Kidney (tissue), 22 donors: ENCODE data around the gene LOX. TPM values are rescaled to one million over a fixed set of nuclear protein-coding genes. Genes with fewer than 3 reads are reported as not detected.

Experiments used
- DNase-seq, 5 donors: peaks; one replicate each; pipeline ENCODE4 v3.0.0-alpha.2; 2013 to 2020
- FAIRE-seq: peaks from 2 replicates; lab custom pipeline; 2012; peaks lifted over from hg19 to GRCh38; lab: Jason Lieb, UNC
- H3K27ac ChIP-seq, 2 donors: one replicate each; pipeline ENCODE4 v1.7.0; 2013; ENCODE audit warnings: low read depth in 2 of 2, low read length in 2 of 2, inconsistent platforms in 1 of 2
- H3K27me3 ChIP-seq: one replicate; pipeline ENCODE4 v1.7.1; 2013; ENCODE audit warnings: low read length, inconsistent platforms; ENCODE audit not compliant: control insufficient read depth, insufficient read depth
- H3K36me3 ChIP-seq, 3 donors: one replicate each; pipeline versions ENCODE4 v1.7.0 to v1.7.1; 2013; ENCODE audit warnings: low read length in 3 of 3, control low read depth in 1 of 3, inconsistent platforms in 1 of 3; ENCODE audit not compliant: insufficient read depth in 3 of 3, control insufficient read depth in 2 of 3
- H3K4me1 ChIP-seq, 3 donors: one replicate each; pipeline versions ENCODE4 v1.7.0 to v1.7.1; 2013; ENCODE audit warnings: low read length in 3 of 3, inconsistent platforms in 1 of 3, low read depth in 1 of 3; ENCODE audit not compliant: control insufficient read depth in 2 of 3, insufficient read depth in 2 of 3
- H3K4me3 ChIP-seq, 3 donors: one replicate each; pipeline versions ENCODE4 v1.7.0 to v1.8.1; 2013; ENCODE audit warnings: low read length in 3 of 3, control low read depth in 1 of 3, inconsistent platforms in 1 of 3
- H3K9ac ChIP-seq, 3 donors: one replicate each; pipeline versions ENCODE4 v1.7.0 to v1.7.1; 2013; ENCODE audit warnings: low read length in 3 of 3, control low read depth in 1 of 3, inconsistent platforms in 1 of 3
- H3K9me3 ChIP-seq, 3 donors: one replicate each; pipeline versions ENCODE4 v1.7.0 to v1.7.1; 2013; ENCODE audit warnings: low read length in 3 of 3, control low read depth in 1 of 3, inconsistent platforms in 1 of 3; ENCODE audit not compliant: control insufficient read depth in 2 of 3, insufficient read depth in 1 of 3
- CTCF ChIP-seq: IDR thresholded peaks from 3 replicates; pipeline ENCODE4 v1.5.1; 2012; ENCODE audit warnings: mild to moderate bottlenecking, moderate library complexity, borderline replicate concordance; ENCODE audit not compliant: insufficient read depth; ENCODE audit errors: extremely low read depth
- intact Hi-C: fragments of 100-400 bp; cut with DNase I; formaldehyde crosslinking; loops from one replicate; pipeline ENCODE4 v1.11.1; 2022
- long read RNA-seq, 10 donors: library from polyadenylated mRNA in 1 of 10; unstranded in 1 of 10; transcript quantifications; one replicate each; pipeline ENCODE4 v2.0.0 and lab custom pipeline, GENCODE V29; 2021 to 2026
- polyA plus RNA-seq: library from polyadenylated mRNA; stranded (reverse); fragments of 350-450 nt; fragmentation: Illumina TruSeq; extraction: RNeasy Lipid Tissue Mini Kit (QIAGEN cat#74804); gene quantifications from one replicate; pipeline ENCODE4 v1.2.3, GENCODE V29; 2014; ENCODE audit warnings: low read depth, low replicate concordance; ENCODE audit not compliant: insufficient read depth
- total RNA-seq: library from RNA; stranded (reverse); fragmentation: NEBNext Ultra II Directional; extraction: Animal tissue kit (Norgen Biotek cat#: 25700); gene quantifications from one replicate; pipeline ENCODE4 v1.2.1, GENCODE V29; 2021
- donor health status: control.
- donor health status: control.
- donor health status: control.
- donor health status: control.
- donor health status: control.
- donor health status: DM: yes; HTN: yes; CAD: no.
- donor health status: Normal renal cell carcinoma (clear cell type).

Gene LOX, protein sequence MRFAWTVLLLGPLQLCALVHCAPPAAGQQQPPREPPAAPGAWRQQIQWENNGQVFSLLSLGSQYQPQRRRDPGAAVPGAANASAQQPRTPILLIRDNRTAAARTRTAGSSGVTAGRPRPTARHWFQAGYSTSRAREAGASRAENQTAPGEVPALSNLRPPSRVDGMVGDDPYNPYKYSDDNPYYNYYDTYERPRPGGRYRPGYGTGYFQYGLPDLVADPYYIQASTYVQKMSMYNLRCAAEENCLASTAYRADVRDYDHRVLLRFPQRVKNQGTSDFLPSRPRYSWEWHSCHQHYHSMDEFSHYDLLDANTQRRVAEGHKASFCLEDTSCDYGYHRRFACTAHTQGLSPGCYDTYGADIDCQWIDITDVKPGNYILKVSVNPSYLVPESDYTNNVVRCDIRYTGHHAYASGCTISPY
- 9.2 TPM for total RNA-seq
- 3.4 TPM for polyA plus RNA-seq
- long read RNA-seq, donor 1, full-length matches to known transcripts: 6 of 6 reads
- long read RNA-seq, donor 1, partial matches to known transcripts: 0 of 6 reads
- long read RNA-seq, donor 1, other reads (novel, unspliced or antisense): 0 of 6 reads
- long read RNA-seq, donor 2, full-length matches to known transcripts: 1 of 1 reads
- long read RNA-seq, donor 2, partial matches to known transcripts: 0 of 1 reads
- long read RNA-seq, donor 2, other reads (novel, unspliced or antisense): 0 of 1 reads
- long read RNA-seq, donor 3, full-length matches to known transcripts: 2 of 2 reads
- long read RNA-seq, donor 3, partial matches to known transcripts: 0 of 2 reads
- long read RNA-seq, donor 3, other reads (novel, unspliced or antisense): 0 of 2 reads
- long read RNA-seq, donor 4, full-length matches to known transcripts: 6 of 12 reads
- long read RNA-seq, donor 4, partial matches to known transcripts: 6 of 12 reads
- long read RNA-seq, donor 4, other reads (novel, unspliced or antisense): 0 of 12 reads
- long read RNA-seq, donor 5: 0 reads
- long read RNA-seq, donor 6: 0 reads
- long read RNA-seq, donor 7, full-length matches to known transcripts: 4 of 4 reads
- long read RNA-seq, donor 7, partial matches to known transcripts: 0 of 4 reads
- long read RNA-seq, donor 7, other reads (novel, unspliced or antisense): 0 of 4 reads
- long read RNA-seq, donor 8, full-length matches to known transcripts: 6 of 20 reads
- long read RNA-seq, donor 8, partial matches to known transcripts: 14 of 20 reads
- long read RNA-seq, donor 8, other reads (novel, unspliced or antisense): 0 of 20 reads
- long read RNA-seq, donor 9, full-length matches to known transcripts: 1 of 1 reads
- long read RNA-seq, donor 9, partial matches to known transcripts: 0 of 1 reads
- long read RNA-seq, donor 9, other reads (novel, unspliced or antisense): 0 of 1 reads
- long read RNA-seq, donor 10, full-length matches to known transcripts: 7 of 7 reads
- long read RNA-seq, donor 10, partial matches to known transcripts: 0 of 7 reads
- long read RNA-seq, donor 10, other reads (novel, unspliced or antisense): 0 of 7 reads

- intact Hi-C loops: loop anchor here (10.0 kb wide), 1 partner anchor 114 kb away; the partner anchor contains the start of gene SRFBP1
- H3K27me3 ChIP-seq: no peaks in the 10 kb centered on the region
- H3K36me3 ChIP-seq: peaks cover 0 to 2% (median 0%) of the 10 kb centered on the region in 3 donors
- peak within 1 kb of the TSS; percentile 71 for H3K4me3 ChIP-seq
- no peaks in the 10 kb centered on the region for H3K9me3 ChIP-seq
- no peak for TF ChIP-seq CTCF
- peak within 1 kb of the TSS in 1 of 2 donors; percentile 5 for H3K27ac ChIP-seq
- peak within 1 kb of the TSS in 2 of 3 donors; percentile 43 to 61 for H3K9ac ChIP-seq
- DNase-seq: peak; percentile 81 to 93 (median 88)
- peaks cover 0 to 7% (median 0%) of the 10 kb centered on the region in 3 donors for H3K4me1 ChIP-seq
- FAIRE-seq: no peak
These were observed at the start of gene LOX for GRCh38 chr5:122078116-122079110. Gene LOX (minus strand): TSS chr5:122078259. CDS start chr5:122077985, 274 bp downstream.

DNA sequence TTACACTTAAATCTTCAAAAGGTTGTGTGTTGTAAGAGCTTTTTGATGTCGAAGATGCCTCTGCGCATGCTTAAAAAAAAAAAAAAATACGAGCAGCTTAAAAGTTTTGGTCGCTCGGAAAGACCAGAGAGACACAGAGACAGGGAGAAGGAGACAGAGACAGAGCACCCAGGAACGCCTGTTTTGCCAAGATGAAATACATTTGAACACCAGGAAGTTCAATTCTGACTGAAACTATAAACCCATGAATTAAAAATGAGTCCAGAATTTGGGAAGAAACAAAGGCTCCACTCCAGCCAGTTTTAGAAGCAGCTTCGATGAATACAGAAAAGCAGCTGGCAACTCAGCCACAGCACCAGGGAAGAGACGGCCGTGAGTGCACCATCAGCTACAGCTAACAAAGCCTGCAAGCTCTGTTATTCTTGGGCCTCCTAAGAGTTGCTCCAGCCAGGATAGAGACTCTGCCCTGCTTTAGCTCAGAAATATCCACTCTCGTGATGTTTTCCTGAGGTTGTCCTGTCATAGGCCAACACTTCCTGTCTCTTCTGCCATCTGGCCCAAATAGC is 48.8 kb upstream of the LOX start:
- Histone ChIP-seq H3K9me3 (no peaks in the 10 kb centered on the region), H3K27me3 (no peaks in the 10 kb centered on the region), H3K9ac (no peak overlapping the region), H3K4me1 (no peaks in the 10 kb centered on the region), H3K4me3 (no peak overlapping the region), H3K27ac (no peak overlapping the region), H3K36me3 (no peaks in the 10 kb centered on the region)
- FAIRE-seq (no peak), DNase-seq (peak in 2 of 5 donors; percentile 18 to 23)
- no peak for TF ChIP-seq CTCF
- intact Hi-C loops: no loop called here
